Measurements from ENCODE around the gene TRAPPC1.

The TRAPPC1 gene

DNA sequence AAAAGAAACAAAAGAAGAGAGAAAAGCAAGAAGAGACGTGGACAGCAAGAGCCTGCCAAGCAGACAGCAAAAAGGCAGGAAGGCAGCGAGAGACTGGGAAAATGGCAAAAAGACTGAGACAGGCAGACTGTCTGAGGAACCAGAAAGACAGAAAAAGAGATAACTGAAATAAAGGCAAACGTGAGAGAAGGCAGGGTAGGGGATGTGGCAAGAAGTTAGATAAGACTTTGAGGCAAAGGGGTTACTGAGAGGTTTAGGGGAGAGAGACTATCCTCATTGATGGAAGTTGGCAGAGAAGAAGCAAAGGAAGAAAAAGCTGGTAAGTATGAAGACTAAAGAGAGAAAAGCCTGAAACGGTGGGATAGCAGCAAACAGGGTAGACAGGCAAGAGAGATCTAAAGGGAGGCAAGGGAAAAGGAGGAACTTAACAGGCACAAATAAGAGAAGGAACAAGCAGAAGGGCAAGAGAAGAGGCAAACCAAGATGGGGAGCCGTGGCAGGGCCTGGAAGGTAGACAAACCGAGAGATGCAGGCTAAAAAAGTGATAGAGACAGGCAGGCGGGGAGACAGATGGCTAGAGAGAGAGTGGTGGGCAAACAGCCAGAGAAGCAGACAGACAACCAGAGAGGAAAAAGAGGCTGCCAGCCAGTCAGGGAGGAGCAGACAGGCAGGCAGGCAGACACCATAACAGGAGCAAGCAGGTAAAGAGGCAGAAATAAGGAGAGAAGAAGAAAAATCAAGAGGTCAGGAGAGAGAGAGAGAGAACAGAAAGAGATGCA lies 50.3 kb downstream of the TRAPPC1 start:
- no peak for DNase-seq (ENCODE audit: insufficient read length, low spot score)
- peak; percentile 4 for FAIRE-seq

Data from GM19239 (cell line).